Measurements from ENCODE around the gene PSMB8.

PSMB8 gene

DNA sequence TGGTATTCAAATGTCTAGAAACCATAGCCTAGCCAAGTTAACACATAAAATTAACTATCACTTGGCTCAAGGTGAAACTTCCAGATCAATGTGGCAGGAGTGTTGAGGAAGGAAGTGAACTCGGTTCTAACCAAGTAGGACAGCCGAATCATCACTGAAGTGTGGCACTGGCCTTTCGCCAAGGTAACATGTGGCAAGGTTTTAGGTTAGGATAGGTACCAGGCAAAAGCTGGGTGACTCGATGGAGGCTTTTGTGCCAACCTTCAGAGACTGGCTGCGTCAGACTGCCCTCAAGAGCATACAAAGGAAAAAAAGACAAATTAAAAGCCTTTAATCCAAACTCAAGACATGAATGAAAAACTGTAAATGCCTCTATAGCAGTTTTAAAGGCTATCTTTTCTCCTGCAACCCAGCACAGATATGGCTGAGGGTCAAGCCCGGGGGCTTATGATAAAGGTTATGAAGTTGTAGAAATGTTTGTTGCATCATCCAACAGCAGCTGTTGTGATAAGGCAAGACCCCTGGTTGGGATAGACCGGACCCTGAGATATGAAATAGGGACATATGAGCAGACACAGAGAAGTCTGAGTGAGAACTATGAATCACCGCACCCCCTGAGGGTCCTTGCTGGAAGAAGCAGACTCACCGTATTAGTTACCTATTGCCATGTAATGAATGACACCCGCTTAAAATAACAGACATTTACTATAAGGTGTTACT, 22.0 kb upstream of the PSMB8 start:
- TF ChIP-seq CTCF (IDR thresholded peaks at IDR 0.05), result no peak

DNA sequence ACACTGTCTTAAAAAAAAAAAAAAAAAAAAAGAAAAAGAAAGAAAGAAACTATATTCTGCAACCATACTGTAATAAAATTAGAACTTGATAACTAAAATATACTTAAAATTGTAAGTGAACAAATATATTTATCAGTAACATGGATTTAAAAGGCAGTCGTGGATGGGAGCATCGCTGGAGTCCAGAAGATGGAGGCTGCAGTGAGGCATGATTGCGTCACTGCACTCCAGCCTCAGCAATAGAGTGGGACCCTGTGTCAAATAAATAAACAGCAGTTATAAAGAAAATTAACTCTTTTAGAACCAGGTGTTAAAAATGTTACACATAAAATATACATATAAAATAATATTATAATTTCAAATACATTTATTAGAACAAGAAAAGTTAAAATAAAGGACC, 18.9 kb upstream of the PSMB8 start:
- TF ChIP-seq CTCF (IDR thresholded peaks at IDR 0.05), result no peak

- no peak for TF ChIP-seq CTCF (IDR thresholded peaks at IDR 0.05)
Observed at GRCh38 chr6:32860674-32861073, 16.8 kb upstream of the PSMB8 start.

DNA sequence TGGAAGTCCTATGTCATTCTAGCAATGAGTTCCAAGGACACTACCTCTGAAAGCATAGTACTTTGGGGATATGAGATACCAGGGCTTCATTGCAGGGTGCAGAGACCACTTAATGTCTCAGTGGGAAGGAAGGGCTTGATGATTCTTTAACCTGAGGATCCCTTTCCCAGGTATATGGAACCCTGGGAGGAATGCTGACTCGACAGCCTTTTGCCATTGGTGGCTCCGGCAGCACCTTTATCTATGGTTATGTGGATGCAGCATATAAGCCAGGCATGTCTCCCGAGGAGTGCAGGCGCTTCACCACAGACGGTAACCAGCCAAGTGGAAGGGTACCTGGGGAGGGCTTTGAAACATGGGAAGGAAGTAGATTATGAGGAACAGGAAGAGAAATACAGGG, 14.3 kb upstream of the PSMB8 start:
- no peak for TF ChIP-seq CTCF (IDR thresholded peaks at IDR 0.05)

DNA sequence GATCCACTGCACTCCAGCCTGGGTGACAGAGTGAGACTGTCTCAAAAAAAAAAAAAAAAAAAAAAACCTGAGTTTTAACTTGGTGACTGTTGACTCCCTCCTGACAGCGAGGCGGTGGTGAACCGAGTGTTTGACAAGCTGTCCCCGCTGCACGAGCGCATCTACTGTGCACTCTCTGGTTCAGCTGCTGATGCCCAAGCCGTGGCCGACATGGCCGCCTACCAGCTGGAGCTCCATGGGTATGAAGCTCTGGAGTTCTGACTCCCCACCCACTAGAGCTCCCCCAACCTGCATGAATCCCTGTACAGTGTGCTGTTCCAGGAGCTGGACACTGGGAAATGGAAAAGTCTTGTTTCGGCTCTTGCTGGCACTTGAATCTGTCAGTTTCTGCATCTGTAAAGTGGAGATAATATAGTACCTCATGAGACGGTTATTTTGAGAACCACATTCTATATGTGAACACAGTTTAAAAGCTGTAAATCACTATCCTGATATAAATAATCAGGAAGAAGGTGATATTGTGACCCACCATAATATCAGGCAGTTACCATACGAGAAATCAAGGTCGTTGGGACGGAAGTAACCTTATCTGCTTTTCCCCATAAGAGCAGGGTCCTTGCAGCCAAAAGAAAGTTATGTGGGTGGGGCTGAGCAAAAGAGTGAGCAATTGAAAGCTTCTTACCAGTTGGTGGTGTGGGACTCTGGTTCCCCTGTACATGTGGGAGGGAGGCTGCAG, 13.5 kb upstream of the PSMB8 start:
- TF ChIP-seq CTCF (IDR thresholded peaks at IDR 0.05), result no peak

GRCh38 chr6:32855467-32856174, 11.8 kb upstream of the PSMB8 start:
- no peak for TF ChIP-seq CTCF (IDR thresholded peaks at IDR 0.05)

DNA sequence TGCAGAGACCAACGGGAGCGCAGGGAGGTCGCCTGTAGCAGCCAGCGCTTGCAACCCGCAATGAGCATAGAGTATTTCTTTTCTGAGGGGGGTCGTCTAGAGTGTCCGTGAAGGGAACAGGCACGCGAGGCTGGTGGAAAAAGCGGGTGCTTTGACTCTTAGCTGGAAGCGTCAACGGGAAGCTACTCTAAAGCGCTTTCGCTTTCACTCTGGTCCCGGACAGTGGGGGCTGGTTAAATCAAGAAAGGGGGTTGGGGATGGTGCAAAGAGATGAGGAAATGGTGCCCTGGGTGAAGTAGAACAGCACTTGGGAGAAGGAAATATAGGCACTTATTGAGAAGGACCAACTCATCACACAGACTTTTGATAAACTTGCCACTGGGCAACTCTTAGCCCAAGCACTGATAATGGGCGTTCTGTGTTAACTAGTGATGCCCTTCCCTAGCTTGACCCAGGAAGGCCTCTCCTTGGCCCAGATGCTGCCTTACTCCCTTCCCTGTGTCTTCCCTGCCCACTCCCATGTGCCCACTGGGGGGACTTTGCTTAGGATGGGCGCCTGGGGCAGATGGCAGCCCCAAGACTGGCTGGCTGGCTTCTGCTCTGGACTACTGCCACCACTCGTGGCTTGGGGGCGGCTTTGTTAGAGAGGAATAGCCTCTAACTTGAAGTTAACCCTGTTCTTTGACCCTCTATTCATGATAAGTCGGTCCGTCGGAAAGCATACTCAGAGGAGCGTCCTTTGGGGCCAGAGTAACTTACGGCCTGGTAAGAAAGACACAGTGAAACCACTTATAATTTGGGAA, 10.7 kb upstream of the PSMB8 start:
- TF ChIP-seq CTCF (IDR thresholded peaks at IDR 0.05), result no peak
